ENCODE measurements around the gene NOS1. TPM values are rescaled to one million over a fixed set of nuclear protein-coding genes. Genes with fewer than 3 reads are reported as not detected.
A peak's percentile ranks its signal among the peaks of the same experiment; 100 is the strongest.

Gene NOS1
- total and polyA plus RNA-seq, 12 donors = 0.01 to 2.8 (median 0.45) TPM; not detected in 1

GRCh38 chr12:117255386-117255785, 106.0 kb downstream of the NOS1 start:
- no peaks in the 10 kb centered on the region for H3K36me3 ChIP-seq
- TF ChIP-seq CTCF (IDR thresholded peaks at IDR 0.05) = no peak
- ATAC-seq (no peak), DNase-seq (no peak)
- no peak overlapping the region for H3K4me3 ChIP-seq
- peaks cover 0 to 8% (median 0%) of the 10 kb centered on the region in 7 donors for H3K27me3 ChIP-seq
- no peaks in the 10 kb centered on the region for H3K4me1 ChIP-seq
- peaks cover 0 to 8% (median 0%) of the 10 kb centered on the region in 11 donors for H3K9me3 ChIP-seq
- no peak overlapping the region for H3K27ac ChIP-seq
- 79 to 80% methylated on average over 4 of the region's 4 CpGs for WGBS, 2 donors
- intact Hi-C loops (cut with DNase I) = no loop called here

DNA sequence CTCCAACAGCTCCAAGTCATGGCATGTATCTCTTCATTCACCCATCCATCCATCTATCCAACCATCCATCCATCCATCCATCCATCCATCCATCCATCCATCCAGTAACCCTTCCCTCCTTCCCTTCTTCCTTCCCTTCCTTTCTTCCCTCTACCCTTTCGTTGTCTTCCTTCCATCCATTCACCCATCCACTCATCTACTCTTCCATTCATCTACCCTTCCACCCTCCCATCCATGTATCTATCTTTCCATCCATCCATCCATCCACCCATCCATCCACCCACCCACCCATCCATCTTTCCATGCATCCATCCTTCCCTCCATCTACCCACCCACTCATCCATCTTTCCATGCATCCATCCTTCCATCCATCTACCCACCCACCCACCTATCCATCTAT, 117.9 kb downstream of the NOS1 start:
- H3K4me1 ChIP-seq = no peaks in the 10 kb centered on the region
- no peaks in the 10 kb centered on the region for H3K36me3 ChIP-seq

GRCh38 chr12:117241697-117242096, 119.7 kb downstream of the NOS1 start:
- Histone ChIP-seq H3K4me1 (no peaks in the 10 kb centered on the region), H3K27ac (no peak overlapping the region), H3K4me3 (no peak overlapping the region), H3K36me3 (no peaks in the 10 kb centered on the region), H3K9me3 (peaks cover 0 to 2% (median 0%) of the 10 kb centered on the region in 11 donors), H3K27me3 (peaks cover 0 to 15% (median 3%) of the 10 kb centered on the region in 7 donors)
- intact Hi-C loops (cut with DNase I) = loop anchor here in 3 of 10 donors (2.0 to 10.0 kb wide), 3 partner anchors 113 to 346 kb away; no protein-coding TSS in a partner anchor
- DNase-seq (no peak), ATAC-seq (no peak)
- TF ChIP-seq CTCF (IDR thresholded peaks at IDR 0.05) = no peak
- 93 to 96% methylated on average over 9 of the region's 9 CpGs for whole genome bisulfite sequencing, 2 donors

More for the DNA sequence above, 117.9 kb downstream of the NOS1 start:
- 76 to 88% methylated on average over 1 of the region's 1 CpG for WGBS, 2 donors
- no peak for TF ChIP-seq CTCF (IDR thresholded peaks at IDR 0.05)
- H3K27ac ChIP-seq = no peak overlapping the region
- intact Hi-C loops (cut with DNase I) = loop anchor here in 2 of 10 donors (5.0 to 10.0 kb wide), 2 partner anchors 111 to 344 kb away; no protein-coding TSS in a partner anchor
- H3K9me3 ChIP-seq = peaks cover 0 to 9% (median 0%) of the 10 kb centered on the region in 11 donors
- DNase-seq = no peak
- ATAC-seq = no peak
- peaks cover 0 to 4% (median 0%) of the 10 kb centered on the region in 7 donors for H3K27me3 ChIP-seq
- no peak overlapping the region for H3K4me3 ChIP-seq

DNA sequence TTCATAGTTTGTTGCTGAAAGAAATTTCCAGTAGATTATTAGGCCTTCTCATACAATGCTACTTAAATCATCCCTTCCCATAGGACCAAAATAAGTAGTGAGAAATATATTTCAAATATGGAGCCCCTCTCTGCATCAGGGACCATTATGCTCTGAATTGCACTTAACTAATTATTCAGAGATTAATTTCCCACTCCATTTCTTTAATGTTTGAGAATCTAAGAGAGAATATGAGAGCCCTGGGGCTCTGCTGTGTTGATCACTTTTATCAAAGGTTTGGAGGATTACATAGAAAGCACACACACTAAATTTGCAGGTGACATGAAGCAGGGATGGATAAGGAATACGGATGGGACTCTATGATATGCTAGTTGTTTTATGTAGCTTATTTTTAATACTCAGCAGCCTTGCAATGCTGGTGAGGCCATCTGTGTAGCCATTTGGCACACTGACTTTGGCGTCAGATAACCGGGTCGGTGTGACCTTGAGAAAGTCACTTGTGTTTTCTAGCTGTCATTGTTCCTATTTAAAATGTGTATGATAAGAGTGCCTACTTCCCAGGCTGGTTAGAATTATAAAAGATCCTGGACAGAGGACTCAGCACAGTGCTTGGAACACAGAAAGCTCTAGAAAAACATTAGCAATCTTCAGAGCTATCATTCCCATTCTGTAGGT, 121.2 kb downstream of the NOS1 start:
- Histone ChIP-seq H3K4me1 (no peaks in the 10 kb centered on the region), H3K27ac (no peak overlapping the region), H3K4me3 (no peak overlapping the region), H3K9me3 (no peaks in the 10 kb centered on the region), H3K27me3 (peaks cover 0 to 30% (median 15%) of the 10 kb centered on the region in 7 donors), H3K36me3 (no peaks in the 10 kb centered on the region)
- intact Hi-C loops (cut with DNase I) = loop anchor here in 3 of 10 donors (2.0 to 10.0 kb wide), 3 partner anchors 115 to 347 kb away; no protein-coding TSS in a partner anchor
- peak in 2 of 8 donors; percentile 22 to 27 for ATAC-seq
- no peak for DNase-seq
- no peak for TF ChIP-seq CTCF (IDR thresholded peaks at IDR 0.05)
- WGBS, 2 donors = 33 to 45% methylated on average over 4 of the region's 4 CpGs
